Thyroid gland (tissue), 4 donors: Measurements from ENCODE around the gene MON2. TPM values are rescaled to one million over a fixed set of nuclear protein-coding genes. Genes with fewer than 3 reads are reported as not detected.

Source experiments
- DNase-seq, 2 donors: peaks; one replicate each; pipeline ENCODE4 v3.0.0-alpha.2; 2019
- H3K27ac ChIP-seq, 3 donors: fragments of 200-600 bp; sonication (generic); 1 replicate in 2 of 3; 2 replicates in 1 of 3; pipeline ENCODE4 v1.5.1; 2016 to 2019; ENCODE audit warnings: mild to moderate bottlenecking in 1 of 3, moderate library complexity in 1 of 3
- H3K27me3 ChIP-seq: fragments of 200-600 bp; sonication (generic); one replicate; pipeline ENCODE4 v1.5.1; 2019
- H3K36me3 ChIP-seq, 2 donors: fragments of 200-600 bp; sonication (generic); one replicate each; pipeline ENCODE4 v1.5.1; 2016 to 2019
- H3K4me1 ChIP-seq, 2 donors: fragments of 200-600 bp; sonication (generic); one replicate each; pipeline ENCODE4 v1.5.1; 2017 to 2019
- H3K4me3 ChIP-seq, 3 donors: fragments of 200-600 bp; sonication (generic); replicated peaks in 1 of 3; 1 replicate in 2 of 3; 2 replicates in 1 of 3; pipeline ENCODE4 v1.5.1; 2016; ENCODE audit warnings: mild to moderate bottlenecking in 1 of 3
- H3K9me3 ChIP-seq: fragments of 200-600 bp; sonication (generic); one replicate; pipeline ENCODE4 v1.5.1; 2017
- POLR2A ChIP-seq, 2 donors: fragments of 450-650 bp; IDR thresholded peaks; one replicate each; pipeline ENCODE4 v1.6.1; 2017; ENCODE audit warnings: antibody characterized with exemption in 2 of 2, mild to moderate bottlenecking in 2 of 2, moderate library complexity in 1 of 2
- WGBS, 2 donors: methylation state at CpG; one replicate each; pipeline ENCODE4 v1.1.5; 2017; 5-methylcytosine and 5-hydroxymethylcytosine counted together
- intact Hi-C: fragments of 100-400 bp; cut with DNase I; formaldehyde crosslinking; loops from one replicate; pipeline ENCODE4 v1.15.1; 2023
- total RNA-seq, 4 donors: library from RNA; depleted of rRNA; stranded (reverse); fragments of >200 nt; gene quantifications; one replicate each; pipeline ENCODE4 v1.2.3, GENCODE V29; 2016
- TF ChIP-seq, protein P1 (sequence below), 6 experiments: fragments of 200-600 bp in 3 of 6; fragments of 450-650 bp in 3 of 6; sonication (generic) in 3 of 6; IDR thresholded peaks; one replicate each; pipeline ENCODE4 v1.5.1; 2016 to 2019; ENCODE audit warnings: antibody characterized with exemption in 6 of 6, mild to moderate bottlenecking in 2 of 6, inconsistent platforms in 1 of 6, moderate library complexity in 1 of 6

MON2 gene
- total RNA-seq, 4 donors from 2014 or later, result 109 to 189 (median 126) TPM

DNA sequence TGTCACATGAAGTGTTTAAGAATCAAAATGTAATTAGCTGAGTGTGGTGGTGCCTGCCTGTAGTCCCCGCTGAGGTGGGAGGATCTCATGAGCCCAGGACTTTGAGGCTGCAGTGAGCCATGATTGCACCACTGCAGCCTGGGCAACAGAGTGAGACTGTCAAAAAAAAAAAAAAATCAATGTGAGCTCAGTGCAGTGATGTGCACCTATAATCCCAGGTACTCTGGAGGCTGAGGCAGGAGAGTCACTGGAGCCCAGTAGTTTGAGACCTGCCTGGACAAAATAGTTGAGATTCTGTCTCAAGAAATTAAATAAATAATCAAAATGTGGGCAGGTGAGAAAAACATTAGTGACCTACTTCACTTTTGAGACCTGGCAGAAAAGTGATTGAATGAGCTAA lies 140.0 kb downstream of the MON2 start:
- no peaks in the 10 kb centered on the region for H3K36me3 ChIP-seq
- no peak for TF ChIP-seq POLR2A (IDR thresholded peaks at IDR 0.05)
- TF ChIP-seq, protein P1, sequence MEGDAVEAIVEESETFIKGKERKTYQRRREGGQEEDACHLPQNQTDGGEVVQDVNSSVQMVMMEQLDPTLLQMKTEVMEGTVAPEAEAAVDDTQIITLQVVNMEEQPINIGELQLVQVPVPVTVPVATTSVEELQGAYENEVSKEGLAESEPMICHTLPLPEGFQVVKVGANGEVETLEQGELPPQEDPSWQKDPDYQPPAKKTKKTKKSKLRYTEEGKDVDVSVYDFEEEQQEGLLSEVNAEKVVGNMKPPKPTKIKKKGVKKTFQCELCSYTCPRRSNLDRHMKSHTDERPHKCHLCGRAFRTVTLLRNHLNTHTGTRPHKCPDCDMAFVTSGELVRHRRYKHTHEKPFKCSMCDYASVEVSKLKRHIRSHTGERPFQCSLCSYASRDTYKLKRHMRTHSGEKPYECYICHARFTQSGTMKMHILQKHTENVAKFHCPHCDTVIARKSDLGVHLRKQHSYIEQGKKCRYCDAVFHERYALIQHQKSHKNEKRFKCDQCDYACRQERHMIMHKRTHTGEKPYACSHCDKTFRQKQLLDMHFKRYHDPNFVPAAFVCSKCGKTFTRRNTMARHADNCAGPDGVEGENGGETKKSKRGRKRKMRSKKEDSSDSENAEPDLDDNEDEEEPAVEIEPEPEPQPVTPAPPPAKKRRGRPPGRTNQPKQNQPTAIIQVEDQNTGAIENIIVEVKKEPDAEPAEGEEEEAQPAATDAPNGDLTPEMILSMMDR (IDR thresholded peaks at IDR 0.05), result no peak
- peak overlapping the region; percentile 43 to 100 (median 99) for H3K27ac ChIP-seq
- no peak overlapping the region for H3K4me3 ChIP-seq
- H3K9me3 ChIP-seq, result no peaks in the 10 kb centered on the region
- DNase-seq, result peak in 1 of 2 donors; percentile 29
- H3K27me3 ChIP-seq, result no peaks in the 10 kb centered on the region
- intact Hi-C loops, result no loop called here
- H3K4me1 ChIP-seq, result peaks cover 24 to 28% of the 10 kb centered on the region in 2 donors
- 94 to 96% methylated on average over 1 of the region's 1 CpG for WGBS, 2 donors

DNA sequence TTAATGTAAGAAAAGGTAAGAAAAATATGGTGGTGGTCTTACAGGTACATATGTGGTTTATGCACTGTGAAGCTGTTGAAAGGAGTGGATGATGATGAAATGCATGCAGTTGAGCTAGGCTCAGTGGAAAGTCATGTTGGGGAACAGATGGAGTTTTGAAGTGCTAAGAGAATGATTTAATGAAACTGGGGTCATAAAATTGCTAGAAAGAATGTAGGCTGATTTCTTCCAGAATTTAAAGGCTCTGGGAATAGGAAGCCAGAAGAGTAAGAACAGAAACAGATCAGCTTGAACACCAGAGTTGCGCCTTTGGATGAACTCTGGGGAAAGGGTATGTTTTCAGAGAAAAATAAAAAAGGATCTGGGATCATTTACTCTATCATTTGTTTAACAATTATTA lies 146.5 kb downstream of the MON2 start:
- no peak overlapping the region for H3K4me3 ChIP-seq
- no peak for TF ChIP-seq POLR2A (IDR thresholded peaks at IDR 0.05)
- TF ChIP-seq, protein P1 (IDR thresholded peaks at IDR 0.05), result no peak
- no peak for DNase-seq
- H3K27me3 ChIP-seq, result no peaks in the 10 kb centered on the region
- WGBS, 2 donors, result 91 to 98% methylated on average over 1 of the region's 1 CpG
- peaks cover 0 to 15% of the 10 kb centered on the region in 2 donors for H3K4me1 ChIP-seq
- H3K27ac ChIP-seq, result no peak overlapping the region
- no peaks in the 10 kb centered on the region for H3K9me3 ChIP-seq
- intact Hi-C loops, result no loop called here
- no peaks in the 10 kb centered on the region for H3K36me3 ChIP-seq

DNA sequence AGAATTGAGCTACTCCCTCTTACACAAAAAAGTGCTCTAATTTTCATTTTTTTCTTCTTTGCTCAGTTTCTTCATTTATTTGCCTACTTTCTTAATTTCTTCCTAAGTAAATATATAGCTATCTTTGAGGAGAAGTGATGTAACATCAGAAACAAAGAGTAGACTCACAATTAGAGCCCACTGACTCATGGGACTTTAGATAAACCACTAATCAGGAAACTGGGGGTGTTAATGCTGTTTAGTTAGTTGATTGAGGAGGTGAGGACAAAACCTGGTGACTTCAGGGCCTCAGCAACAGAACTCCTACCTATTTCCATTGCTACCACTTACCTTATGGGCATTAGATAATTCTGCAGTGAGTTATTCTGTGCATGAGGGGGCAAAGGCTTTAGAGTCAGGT lies 151.7 kb downstream of the MON2 start:
- no peaks in the 10 kb centered on the region for H3K9me3 ChIP-seq
- intact Hi-C loops, result no loop called here
- no peaks in the 10 kb centered on the region for H3K36me3 ChIP-seq
- no peaks in the 10 kb centered on the region for H3K27me3 ChIP-seq
- no peak overlapping the region for H3K4me3 ChIP-seq
- TF ChIP-seq POLR2A (IDR thresholded peaks at IDR 0.05), result no peak
- TF ChIP-seq, protein P1 (IDR thresholded peaks at IDR 0.05), result no peak
- no peak overlapping the region for H3K27ac ChIP-seq
- no peak for DNase-seq
- no peaks in the 10 kb centered on the region for H3K4me1 ChIP-seq

DNA sequence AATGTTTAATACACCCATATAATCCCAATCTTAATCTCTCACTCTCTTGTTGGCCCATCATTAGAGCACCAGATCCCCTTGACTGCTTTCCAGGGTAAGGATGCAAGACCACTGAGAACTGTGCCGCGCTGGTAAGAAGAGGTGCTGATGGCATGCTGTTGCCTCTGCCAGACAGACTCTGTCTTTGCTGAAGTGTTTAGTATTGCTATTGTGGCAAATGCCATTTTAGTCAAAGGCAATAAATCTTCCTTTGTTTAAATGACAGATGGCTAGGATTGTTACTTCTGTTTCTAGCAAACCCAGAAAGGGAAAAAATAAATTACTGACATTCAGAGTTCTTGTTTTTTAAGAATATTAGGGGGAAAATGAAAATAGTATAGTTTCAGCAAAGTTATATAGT lies 152.3 kb downstream of the MON2 start:
- no peak overlapping the region for H3K27ac ChIP-seq
- DNase-seq, result no peak
- no peaks in the 10 kb centered on the region for H3K4me1 ChIP-seq
- H3K27me3 ChIP-seq, result no peaks in the 10 kb centered on the region
- intact Hi-C loops, result no loop called here
- no peaks in the 10 kb centered on the region for H3K9me3 ChIP-seq
- TF ChIP-seq, protein P1 (IDR thresholded peaks at IDR 0.05), result no peak
- no peak for TF ChIP-seq POLR2A (IDR thresholded peaks at IDR 0.05)
- no peaks in the 10 kb centered on the region for H3K36me3 ChIP-seq
- no peak overlapping the region for H3K4me3 ChIP-seq
- WGBS, 2 donors, result 95 to 100% methylated on average over 2 of the region's 2 CpGs

DNA sequence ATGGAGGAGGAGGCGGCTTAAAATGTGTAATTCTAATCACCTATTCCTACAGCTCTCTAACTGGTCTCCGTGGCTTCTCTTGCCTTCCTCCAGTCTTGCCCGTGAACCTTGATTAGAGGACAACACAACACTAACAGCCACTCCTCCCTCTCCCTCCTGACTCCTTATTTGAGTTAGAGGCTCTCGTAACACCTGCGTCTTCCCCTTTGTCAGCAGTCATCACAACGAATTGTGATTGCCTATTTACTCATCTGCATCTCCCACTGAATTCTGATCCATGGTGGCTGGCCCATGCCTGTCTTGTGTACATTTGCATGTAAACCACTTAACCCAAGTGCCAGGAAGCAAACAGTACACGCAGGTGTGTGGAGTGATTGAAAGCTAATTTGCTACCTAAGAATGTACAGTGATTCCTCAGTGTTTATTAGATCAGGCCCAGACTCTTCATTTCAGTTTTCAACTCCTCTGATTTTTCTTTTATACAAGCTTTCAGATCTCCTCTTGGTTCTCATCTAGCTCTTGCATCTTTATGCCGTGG lies 154.5 kb downstream of the MON2 start:
- no peaks in the 10 kb centered on the region for H3K9me3 ChIP-seq
- H3K27ac ChIP-seq, result no peak overlapping the region
- intact Hi-C loops, result no loop called here
- WGBS, 2 donors, result 77 to 81% methylated on average over 8 of the region's 8 CpGs
- no peak for DNase-seq
- H3K36me3 ChIP-seq, result no peaks in the 10 kb centered on the region
- TF ChIP-seq, protein P1 (IDR thresholded peaks at IDR 0.05), result no peak
- TF ChIP-seq POLR2A (IDR thresholded peaks at IDR 0.05), result no peak
- H3K27me3 ChIP-seq, result no peaks in the 10 kb centered on the region
- no peak overlapping the region for H3K4me3 ChIP-seq
- H3K4me1 ChIP-seq, result peaks cover 0 to 10% of the 10 kb centered on the region in 2 donors
